ENCODE data around the gene MICALL2.

- TF ChIP-seq ZNF623 (tag by site-specific recombination; IDR thresholded peaks at IDR 0.05): no peak
- no peak for TF ChIP-seq ZNF146 (tag by site-specific recombination; IDR thresholded peaks at IDR 0.05)
- TF ChIP-seq PRDM1 (tag by site-specific recombination; IDR thresholded peaks at IDR 0.05): no peak
- TF ChIP-seq CTCF (tag by site-specific recombination; IDR thresholded peaks at IDR 0.05): no peak
- TF ChIP-seq ZFP69B (tag by site-specific recombination; IDR thresholded peaks at IDR 0.05): no peak
Measured at GRCh38 chr7:1489336-1489735, 30.1 kb upstream of the MICALL2 start.

Data from HEK293 (cell line).